Measurements from ENCODE around the gene TBC1D13. TPM values are rescaled to one million over a fixed set of nuclear protein-coding genes. Genes with fewer than 3 reads are reported as not detected.

Gene TBC1D13
- total and polyA plus RNA-seq, 9 of the 15 experiments (the other 6 are each of a cell fraction or from before 2014, with no cell fraction given), result 2.3 to 28.7 (median 11.4) TPM

DNA sequence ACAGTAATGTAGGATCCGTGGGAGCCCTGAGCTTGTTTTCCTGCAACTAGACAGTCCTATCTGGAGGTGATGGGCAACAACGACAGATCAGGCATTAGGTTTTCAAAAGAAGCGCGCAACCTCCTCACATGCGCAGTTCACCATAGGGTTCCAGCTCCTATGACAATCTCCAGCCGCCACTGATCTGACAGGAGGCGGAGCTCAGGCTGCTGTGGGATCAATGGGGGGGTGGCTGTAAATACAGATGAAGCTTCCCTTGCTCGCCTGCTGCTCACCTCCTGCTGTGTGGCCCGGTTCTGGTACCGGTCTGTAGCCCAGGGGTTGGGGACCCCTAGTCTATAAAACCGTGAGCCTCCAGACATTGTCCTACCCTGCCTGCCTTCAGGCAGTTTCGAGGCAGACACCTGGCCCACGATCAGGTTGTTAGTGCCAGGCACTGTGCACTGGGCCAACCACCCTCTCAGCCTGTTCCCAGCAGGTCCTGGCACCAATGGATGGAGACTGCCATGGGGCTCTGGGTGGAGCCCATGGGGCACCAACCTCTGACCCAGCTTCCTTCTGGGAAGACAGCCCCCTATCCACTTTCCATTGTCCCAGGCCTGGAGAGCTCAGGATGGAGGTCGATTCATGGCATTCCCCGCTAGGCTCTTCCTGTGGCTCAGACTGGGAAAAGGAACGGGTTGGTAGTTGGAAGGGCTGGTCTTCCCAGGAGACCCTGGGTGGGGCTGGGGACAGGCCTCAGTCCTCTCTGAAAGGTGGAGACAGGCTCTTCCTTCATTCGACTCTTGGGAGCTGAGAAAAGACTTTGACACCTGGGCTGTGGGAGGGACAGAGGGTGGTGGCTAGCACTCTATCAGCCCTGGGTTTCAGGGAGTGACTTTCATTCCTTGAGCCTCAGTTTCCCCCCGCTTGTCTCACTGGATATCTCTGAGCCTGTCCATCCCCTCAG, 32.9 kb downstream of the TBC1D13 start (continued):
- TF ChIP-seq, protein P1, sequence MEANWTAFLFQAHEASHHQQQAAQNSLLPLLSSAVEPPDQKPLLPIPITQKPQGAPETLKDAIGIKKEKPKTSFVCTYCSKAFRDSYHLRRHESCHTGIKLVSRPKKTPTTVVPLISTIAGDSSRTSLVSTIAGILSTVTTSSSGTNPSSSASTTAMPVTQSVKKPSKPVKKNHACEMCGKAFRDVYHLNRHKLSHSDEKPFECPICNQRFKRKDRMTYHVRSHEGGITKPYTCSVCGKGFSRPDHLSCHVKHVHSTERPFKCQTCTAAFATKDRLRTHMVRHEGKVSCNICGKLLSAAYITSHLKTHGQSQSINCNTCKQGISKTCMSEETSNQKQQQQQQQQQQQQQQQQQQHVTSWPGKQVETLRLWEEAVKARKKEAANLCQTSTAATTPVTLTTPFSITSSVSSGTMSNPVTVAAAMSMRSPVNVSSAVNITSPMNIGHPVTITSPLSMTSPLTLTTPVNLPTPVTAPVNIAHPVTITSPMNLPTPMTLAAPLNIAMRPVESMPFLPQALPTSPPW (CRISPR knock-in tag; IDR thresholded peaks at IDR 0.05), result peak; percentile 31
- TF ChIP-seq CTCF (IDR thresholded peaks at IDR 0.05 in 2 of 3, conservative IDR thresholded peaks at IDR 0.05 in 1 of 3; ENCODE audit: insufficient read depth in 2 of 3, low read depth in 1 of 3, low read length in 3 of 3) (no peak), NRF1 (conservative IDR thresholded peaks at IDR 0.05 in 1 of 2, IDR thresholded peaks at IDR 0.05 in 1 of 2) (peak; percentile 88 to 89), AFF4 (CRISPR knock-in tag; IDR thresholded peaks at IDR 0.05) (0 out of 2 replicates have a peak, but pooled peaks have one; percentile 24), TSC22D4 (tag; IDR thresholded peaks at IDR 0.05) (no peak), RFX7 (CRISPR knock-in tag; IDR thresholded peaks at IDR 0.05) (no peak), CREB1 (IDR thresholded peaks at IDR 0.05) (0 out of 2 replicates have a peak, but pooled peaks have one; percentile 17), CREB1 (CRISPR knock-in tag; IDR thresholded peaks at IDR 0.05) (peak; percentile 32; the same call in 1 of the 2 replicates), MTA3 (IDR thresholded peaks at IDR 0.05; ENCODE audit: borderline replicate concordance) (no peak), HNRNPH1 (optimal IDR thresholded peaks at IDR 0.05; ENCODE audit: low read depth, low read length) (no peak), CEBPG (CRISPR knock-in tag; IDR thresholded peaks at IDR 0.05) (no peak), CEBPG (tag; conservative IDR thresholded peaks at IDR 0.05 in 1 of 2, IDR thresholded peaks at IDR 0.05 in 1 of 2) (no peak), SIN3A (IDR thresholded peaks at IDR 0.05; ENCODE audit: borderline replicate concordance in 2 of 2, control insufficient read depth in 1 of 2, low read depth in 2 of 2, low read length in 2 of 2) (peak in 1 of 2 experiments; percentile 53; a peak in 1 of 4 replicates)
- TF ChIP-seq, protein P2, sequence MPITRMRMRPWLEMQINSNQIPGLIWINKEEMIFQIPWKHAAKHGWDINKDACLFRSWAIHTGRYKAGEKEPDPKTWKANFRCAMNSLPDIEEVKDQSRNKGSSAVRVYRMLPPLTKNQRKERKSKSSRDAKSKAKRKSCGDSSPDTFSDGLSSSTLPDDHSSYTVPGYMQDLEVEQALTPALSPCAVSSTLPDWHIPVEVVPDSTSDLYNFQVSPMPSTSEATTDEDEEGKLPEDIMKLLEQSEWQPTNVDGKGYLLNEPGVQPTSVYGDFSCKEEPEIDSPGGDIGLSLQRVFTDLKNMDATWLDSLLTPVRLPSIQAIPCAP (CRISPR knock-in tag; IDR thresholded peaks at IDR 0.05; ENCODE audit: borderline replicate concordance), result no peak
